NCI-H69 (cell line): Measurements from ENCODE around the gene ABHD6.
"Not testable (repeated sequence)": the region's sequence is repeated elsewhere in the genome, so short reads cannot be mapped to it uniquely, and the experiment has no call there.

Source experiments
- DNase-seq: peaks from one replicate; lab custom pipeline; 2025; lab: John Stamatoyannopoulos, UW

Gene ABHD6, protein sequence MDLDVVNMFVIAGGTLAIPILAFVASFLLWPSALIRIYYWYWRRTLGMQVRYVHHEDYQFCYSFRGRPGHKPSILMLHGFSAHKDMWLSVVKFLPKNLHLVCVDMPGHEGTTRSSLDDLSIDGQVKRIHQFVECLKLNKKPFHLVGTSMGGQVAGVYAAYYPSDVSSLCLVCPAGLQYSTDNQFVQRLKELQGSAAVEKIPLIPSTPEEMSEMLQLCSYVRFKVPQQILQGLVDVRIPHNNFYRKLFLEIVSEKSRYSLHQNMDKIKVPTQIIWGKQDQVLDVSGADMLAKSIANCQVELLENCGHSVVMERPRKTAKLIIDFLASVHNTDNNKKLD

GRCh38 chr3:58237238-58237940 lies at the start of gene ABHD6:
Gene ABHD6 (plus strand): TSS chr3:58237792. CDS start chr3:58256587, 18,795 bp downstream.
- peak; percentile 75 for DNase-seq

GRCh38 chr3:58188173-58188564 lies 49.4 kb upstream of the ABHD6 start:
- peak; percentile 28 for DNase-seq

DNA sequence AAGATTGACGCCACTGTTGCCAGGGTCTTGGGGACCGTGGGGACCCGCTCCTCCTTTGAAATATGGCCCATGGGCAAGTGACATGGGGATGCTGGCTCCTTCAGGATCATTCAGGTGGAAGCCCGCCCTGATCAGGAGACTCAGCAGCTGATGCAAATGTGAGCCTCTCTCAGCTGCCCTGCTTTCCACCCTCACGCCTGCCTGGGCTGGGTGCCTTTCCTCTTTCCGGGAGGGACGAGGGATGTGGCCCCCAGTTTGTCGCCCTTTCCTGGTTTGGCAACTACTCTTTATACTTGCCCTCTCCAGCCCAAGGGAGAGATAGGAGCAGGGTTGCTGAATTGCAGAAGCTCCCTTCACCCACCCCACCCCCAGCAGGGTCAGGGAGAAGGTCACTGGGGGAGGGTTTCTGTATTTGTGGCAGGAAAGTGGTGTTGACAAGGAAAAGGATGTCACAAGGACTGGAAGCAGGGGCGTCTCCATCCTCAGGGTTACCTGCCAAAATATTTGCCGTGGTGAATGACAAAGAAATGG lies 48.6 kb upstream of the ABHD6 start:
- DNase-seq, result no peak

DNA sequence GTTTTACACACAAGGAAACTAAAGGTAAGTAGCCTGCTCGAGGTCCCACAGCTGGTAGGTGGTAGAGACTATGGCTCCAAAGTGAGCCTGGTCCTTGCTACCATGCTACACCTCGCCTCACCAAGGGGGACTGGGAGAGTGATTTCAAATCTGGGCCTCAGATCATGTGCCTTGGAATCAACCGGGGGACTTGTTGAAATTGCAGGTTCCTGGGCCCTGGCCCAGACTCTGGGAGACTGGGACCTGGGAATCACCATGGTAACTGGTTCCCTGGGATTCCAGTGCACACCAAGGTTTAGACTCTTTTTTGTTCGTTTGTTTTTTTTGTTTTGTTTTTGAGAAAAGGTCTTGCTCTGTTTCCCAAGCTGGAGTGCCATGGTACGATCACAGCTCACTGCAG lies 47.9 kb upstream of the ABHD6 start:
- DNase-seq, result no peak

DNA sequence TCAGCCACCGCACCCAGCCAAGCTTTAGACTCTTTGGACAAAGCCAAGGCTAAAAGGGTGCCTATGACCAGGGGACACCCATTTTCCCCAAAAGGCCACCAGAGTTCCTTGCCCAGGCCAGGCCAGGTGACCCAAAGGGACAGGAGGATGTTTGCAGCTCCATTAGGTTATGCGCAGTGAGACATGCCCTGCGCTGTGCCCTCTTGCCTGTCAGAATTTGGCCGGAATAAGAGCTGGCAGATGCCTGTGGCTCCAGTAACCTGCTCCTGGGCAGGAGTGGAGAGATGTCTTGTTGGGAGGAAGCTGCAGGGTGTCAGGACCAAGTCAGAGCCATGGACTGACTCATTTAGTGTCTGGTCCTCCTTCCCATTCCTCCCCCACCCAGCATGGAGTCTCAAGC lies 47.3 kb upstream of the ABHD6 start:
- DNase-seq, result no peak

GRCh38 chr3:58190882-58191281 lies 46.7 kb upstream of the ABHD6 start:
- no peak for DNase-seq

DNA sequence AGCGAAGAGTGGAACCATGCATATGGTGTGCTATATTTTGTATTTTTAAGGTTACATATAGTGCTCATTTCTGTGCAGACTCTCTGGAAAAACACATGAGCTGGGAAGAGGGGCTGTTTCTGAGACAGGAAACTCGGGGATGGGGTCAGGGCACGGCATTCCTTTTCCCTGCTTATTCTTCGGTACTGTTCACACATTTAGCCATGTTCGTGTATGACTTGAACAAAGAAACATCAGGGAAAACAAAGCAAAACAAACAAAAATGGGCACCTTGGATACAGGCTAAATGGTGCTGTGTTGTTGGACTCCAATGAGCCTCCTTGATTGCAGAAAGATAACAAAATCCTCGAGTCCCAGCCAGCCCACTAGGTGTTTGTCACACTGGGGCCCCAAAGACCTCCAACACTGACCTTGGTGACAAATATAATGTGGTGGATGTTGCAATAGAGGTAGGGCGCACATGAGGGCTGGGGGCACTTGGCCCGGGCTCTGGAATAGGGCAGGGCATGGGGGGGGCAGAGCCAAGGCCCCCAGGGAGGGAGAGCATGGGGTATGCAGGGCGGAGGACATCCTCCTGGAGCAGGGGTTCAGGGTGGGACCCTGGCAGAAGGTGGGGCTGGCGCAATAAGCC lies 46.1 kb upstream of the ABHD6 start:
- no peak for DNase-seq

DNA sequence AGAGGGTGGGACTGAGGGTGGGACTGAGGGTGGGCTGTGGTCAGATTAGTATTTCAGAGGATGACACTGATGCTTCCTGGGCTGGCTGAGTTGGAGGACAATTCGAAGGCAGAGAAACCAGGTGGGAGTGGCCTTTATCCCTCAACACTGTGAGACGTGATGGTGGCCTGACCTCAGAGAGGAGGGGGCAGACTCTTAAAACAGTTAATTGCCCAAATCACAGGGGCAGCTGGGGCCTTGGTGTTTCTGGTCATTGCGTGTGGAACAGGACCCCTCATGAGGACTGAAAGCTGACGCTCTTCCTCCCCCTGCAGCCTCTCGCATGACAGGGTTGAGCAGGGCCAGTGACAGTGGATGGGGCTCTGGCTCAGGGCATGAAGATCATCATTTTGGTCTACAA lies 45.5 kb upstream of the ABHD6 start:
- no peak for DNase-seq

DNA sequence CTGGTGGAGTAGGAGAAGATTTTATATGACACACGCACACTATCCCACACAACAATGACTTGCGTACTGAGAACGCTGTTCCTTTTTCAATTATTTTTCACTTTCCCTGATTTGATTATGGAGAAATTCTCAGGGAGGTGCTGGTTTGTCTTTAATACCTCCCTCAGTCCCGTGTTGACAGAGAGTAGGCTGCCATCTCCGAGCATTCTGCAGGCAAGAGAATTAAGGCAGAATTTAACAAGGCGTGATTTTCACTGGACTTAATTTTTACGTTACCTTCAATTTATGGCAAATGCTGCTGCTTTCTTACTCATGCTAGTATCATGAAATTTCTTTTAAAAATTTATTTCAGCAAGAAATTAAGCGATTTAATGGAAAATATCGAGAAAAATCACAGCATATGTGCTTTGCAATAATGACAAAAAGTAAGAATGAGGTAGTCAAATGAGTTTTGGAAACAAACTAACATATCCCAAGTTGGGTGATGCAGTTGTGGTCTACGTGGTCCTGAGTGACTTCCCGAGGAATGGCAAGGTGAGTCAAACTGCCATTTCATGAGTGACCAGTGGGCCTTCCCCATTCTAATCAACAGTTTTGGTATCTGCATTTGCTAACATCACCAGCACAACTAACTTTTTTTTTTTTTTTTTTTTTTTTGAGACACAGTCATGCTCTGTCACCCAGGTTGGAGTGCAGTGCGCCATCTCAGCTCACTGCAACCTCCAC lies 43.7 kb upstream of the ABHD6 start:
- DNase-seq, result no peak

DNA sequence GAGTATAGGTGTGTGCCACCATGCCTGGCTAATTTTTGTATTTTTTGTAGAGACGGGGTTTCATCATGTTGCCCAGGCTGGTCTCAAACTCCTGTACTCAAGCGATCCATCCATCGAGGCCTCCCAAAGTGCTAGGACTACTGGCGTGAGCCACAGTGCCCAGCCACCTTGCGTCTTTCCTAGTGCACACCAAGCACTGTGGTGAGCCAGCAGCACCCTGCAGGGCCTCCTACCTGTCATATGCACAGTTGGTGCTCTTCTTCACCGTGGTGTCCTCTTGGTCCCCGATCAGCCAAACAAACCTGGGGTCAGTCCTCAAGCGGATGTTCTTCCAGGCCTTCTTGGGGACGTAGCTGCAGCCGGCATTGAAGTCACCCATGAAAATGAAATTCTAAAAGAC lies 40.0 kb upstream of the ABHD6 start:
- DNase-seq, result no peak

DNA sequence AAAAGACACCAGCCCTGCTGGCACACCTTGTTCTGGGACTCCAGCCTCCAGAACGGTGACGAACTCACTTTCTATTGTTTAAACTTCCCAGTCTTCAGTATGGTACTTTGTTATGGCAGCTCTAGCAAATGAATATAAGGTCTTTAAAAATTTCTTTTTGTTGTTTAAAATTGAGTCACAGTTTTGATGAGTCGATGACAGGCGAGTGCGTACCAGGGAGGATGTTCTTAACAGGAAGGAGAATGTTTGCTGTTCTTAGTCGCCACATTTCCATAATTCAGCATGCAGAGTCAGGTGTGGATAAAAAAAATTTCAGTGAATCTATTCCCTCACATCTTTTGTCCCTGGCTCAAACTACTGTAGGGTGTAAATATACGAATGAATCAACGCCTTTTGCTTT lies 39.2 kb upstream of the ABHD6 start:
- no peak for DNase-seq

DNA sequence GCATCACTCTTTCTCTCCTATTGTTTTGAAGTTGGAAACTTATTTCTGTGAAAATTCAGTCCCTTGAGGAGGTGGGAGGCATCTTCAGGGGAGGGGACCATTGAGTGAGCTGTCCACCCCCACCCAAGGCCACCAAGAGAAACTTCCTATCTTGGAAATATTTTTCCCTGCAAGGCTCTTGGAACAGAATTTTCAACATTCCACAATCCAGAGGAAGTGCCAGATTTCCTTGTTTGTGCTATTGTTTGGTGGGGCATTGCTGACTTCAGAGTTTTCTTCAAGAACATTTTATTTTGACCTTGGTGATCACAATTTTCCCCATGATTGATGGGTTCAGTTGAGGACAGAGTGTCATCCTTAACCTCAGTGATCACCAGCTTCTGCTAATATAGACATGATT lies 38.8 kb upstream of the ABHD6 start:
- DNase-seq, result no peak

DNA sequence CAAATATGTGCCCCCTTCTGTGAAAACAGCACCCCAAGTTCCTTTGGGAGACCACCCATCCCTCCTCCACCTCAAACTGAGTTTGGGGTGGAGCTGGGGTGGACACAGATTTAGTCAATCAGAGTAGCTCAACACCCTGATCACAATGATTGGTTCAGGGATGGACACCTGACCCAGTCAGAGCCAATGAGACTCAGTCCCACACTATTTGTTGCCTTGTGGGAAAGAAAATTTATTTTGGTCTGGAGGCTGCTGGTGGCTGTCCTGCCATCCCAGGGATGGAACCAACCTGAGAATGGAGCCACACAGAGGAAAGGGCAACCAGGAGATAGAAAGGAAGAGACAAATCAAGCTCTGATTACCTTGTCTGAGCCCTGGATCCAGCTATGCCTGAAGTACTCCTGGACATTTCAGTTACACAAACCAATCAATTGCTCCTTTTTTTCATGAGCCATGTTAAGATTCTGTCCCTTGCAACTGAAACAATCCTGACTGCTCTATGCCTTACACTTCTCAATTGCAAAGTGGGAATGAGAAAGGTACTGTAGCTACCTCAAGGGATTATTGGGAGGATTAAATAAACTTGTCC lies 37.4 kb upstream of the ABHD6 start:
- DNase-seq, result no peak

GRCh38 chr3:58200846-58201355 lies 36.7 kb upstream of the ABHD6 start:
- no peak for DNase-seq

DNA sequence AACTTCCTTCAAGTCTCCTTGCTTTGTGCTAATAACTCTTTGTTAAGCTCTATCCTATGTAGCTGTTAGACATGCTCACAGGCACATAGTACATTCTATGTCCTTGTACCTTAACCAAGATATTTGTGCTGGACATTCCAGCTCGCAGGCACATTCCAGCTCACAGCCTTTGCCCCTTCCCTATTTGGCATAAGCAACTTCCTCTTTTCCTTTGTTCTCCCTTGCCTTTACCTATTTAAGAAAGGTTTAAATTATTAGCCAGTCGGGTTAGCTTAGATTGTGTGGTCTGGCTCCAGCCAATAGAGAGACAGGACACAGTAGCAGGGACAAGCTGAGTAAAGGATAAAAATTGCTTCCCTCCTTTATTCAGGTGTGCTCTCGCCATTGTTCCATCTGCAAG lies 36.1 kb upstream of the ABHD6 start:
- not testable (repeated sequence) for DNase-seq

DNA sequence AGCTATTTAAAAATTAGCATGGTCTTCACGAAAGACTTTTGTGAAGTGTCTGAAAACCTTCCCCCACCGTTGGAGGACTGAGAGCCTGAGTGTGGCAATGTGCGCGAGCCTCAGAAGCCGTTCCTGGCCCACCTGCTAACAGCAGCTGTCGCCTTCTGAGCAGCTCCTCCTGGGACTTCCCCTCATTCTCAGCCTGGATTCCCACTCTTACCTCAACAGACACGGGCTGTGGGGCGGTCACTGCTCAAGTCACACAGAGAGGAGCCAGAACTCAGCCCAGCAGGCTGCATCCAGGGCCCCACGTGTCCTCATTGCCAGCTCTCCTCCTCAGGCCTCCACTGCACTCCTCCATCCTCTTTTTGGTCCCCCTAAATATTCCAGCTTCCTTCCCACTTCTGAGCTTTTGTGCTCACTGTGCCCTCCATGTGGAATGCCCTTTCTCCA lies 34.7 kb upstream of the ABHD6 start:
- no peak for DNase-seq

- DNase-seq, result no peak
Observed at GRCh38 chr3:58203541-58203940, 34.1 kb upstream of the ABHD6 start.

- no peak for DNase-seq
Observed at GRCh38 chr3:58204720-58205119, 32.9 kb upstream of the ABHD6 start.

DNA sequence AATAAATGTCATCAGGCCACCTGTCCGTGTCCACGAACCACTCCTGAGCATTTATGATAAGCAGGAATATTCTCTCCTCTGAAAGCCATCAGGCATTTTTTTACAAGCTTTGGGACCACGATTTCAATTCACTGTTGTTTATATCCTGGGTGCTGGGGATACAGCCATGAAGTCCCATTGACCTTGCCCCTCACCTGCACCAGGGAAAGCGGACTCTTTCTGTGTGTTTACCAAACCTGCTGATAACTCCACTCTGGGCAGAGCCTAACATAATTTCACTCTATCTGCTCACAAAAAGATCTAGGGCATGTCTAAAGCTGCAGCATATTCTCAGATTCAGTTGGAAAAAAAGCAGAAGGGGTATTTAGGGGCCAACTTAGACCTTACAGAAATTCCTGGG lies 31.6 kb upstream of the ABHD6 start:
- no peak for DNase-seq

DNA sequence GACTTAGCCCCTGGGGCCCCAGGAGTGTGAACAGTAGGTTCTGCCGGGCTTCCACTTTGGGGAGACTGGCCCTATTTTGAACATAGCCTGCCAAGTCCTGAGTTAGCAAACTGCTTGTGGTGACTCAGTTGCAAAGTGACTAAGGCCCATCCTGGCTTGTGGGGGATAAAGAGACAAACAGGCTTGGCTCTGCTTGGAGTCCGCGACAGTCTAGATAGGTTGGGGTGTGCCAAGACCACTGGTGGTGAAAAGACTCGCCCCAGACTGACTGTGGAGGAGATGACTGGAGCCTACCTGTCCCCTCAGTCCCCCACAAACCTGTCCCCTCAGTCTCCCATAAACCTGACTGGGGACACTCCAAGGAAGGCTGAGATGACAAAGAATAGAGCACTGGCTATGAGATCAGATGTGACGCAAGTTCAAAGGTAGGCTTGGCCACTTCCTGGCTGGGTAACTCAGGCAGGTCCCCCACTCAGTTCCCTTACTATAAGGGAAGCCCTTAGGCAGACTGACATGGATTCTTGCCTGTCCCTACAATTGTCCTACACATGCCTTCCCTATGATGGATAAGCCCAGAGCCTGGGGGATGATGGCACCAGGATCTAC lies 31.1 kb upstream of the ABHD6 start:
- no peak for DNase-seq

- DNase-seq, result no peak
Observed at GRCh38 chr3:58207954-58208353, 29.6 kb upstream of the ABHD6 start.
